IMR-90 (cell line): ENCODE data around the gene UTP4. TPM values are rescaled to one million over a fixed set of nuclear protein-coding genes. Genes with fewer than 3 reads are reported as not detected.

ENCODE experiments used
- ATAC-seq: fragments of 200-7000 bp; cut with Tn5 transposase; 2 replicates; pipeline ENCODE4 v1.9.1; 2020; ENCODE audit warnings: low read depth, mild to moderate bottlenecking, moderate library complexity
- BruUV-seq: library from RNA; stranded (reverse); fragments of 400-500 nt; replicated peaks from 2 replicates; lab custom pipeline; 2021; lab: Mats Ljungman, UMichigan
- CTCF ChIA-PET: fragments of 300-600 bp; formaldehyde crosslinking; extraction: SDS; loops from one replicate; lab custom pipeline; 2021; ENCODE audit warnings: antibody characterized with exemption; lab: Yijun Ruan, JAX
- POLR2A ChIA-PET: fragments of 300-600 bp; sonication (Branson Sonifier 250); formaldehyde crosslinking; loops from one replicate; lab custom pipeline; 2022; ENCODE audit warnings: antibody characterized with exemption; ENCODE audit not compliant: unreplicated experiment; lab: Charles Lee
- DNase-seq: peaks from one replicate; pipeline ENCODE4 v3.0.0; 2013
- H2AFZ ChIP-seq: replicated peaks from 2 replicates; pipeline ENCODE3; 2013; ENCODE audit warnings: low read length, mild to moderate bottlenecking; ENCODE audit not compliant: poor library complexity
- H2AK5ac ChIP-seq: 2 replicates; pipeline ENCODE4 v1.6.1; 2013; ENCODE audit warnings: low read depth, low read length, inconsistent platforms
- H2AK9ac ChIP-seq: replicated peaks from 2 replicates; pipeline ENCODE3; 2013; ENCODE audit warnings: mild to moderate bottlenecking, low read depth, low read length, moderate library complexity; ENCODE audit not compliant: poor library complexity
- H2BK120ac ChIP-seq: 2 replicates; pipeline ENCODE4 v1.6.1; 2013; ENCODE audit warnings: low read depth, low read length, inconsistent platforms
- H2BK15ac ChIP-seq: 3 replicates; pipeline ENCODE4 v1.6.1; 2013; ENCODE audit warnings: low read depth, low read length, inconsistent platforms
- H2BK20ac ChIP-seq: 2 replicates; pipeline ENCODE4 v1.6.1; 2013; ENCODE audit warnings: low read depth, mild to moderate bottlenecking, inconsistent platforms, low read length, moderate library complexity
- H2BK5ac ChIP-seq: 2 replicates; pipeline ENCODE4 v1.6.1; 2013; ENCODE audit warnings: mild to moderate bottlenecking, low read depth, low read length, inconsistent platforms; ENCODE audit not compliant: poor library complexity, severe bottlenecking
- H3K14ac ChIP-seq: replicated peaks from 2 replicates; pipeline ENCODE4 v1.6.1; 2013; ENCODE audit warnings: low read depth, low read length, inconsistent platforms
- H3K18ac ChIP-seq: 2 replicates; pipeline ENCODE4 v1.6.1; 2013; ENCODE audit warnings: low read depth, low read length, control low read depth
- H3K23ac ChIP-seq: 2 replicates; pipeline ENCODE4 v1.6.1; 2013; ENCODE audit warnings: low read depth, low read length, inconsistent platforms
- H3K27ac ChIP-seq: 2 replicates; pipeline ENCODE4 v1.5.1; 2013; ENCODE audit warnings: mild to moderate bottlenecking, control low read depth, low read length; ENCODE audit not compliant: insufficient read depth
- H3K27me3 ChIP-seq: 2 replicates; pipeline ENCODE4 v1.6.1; 2013; ENCODE audit warnings: low read length; ENCODE audit not compliant: control insufficient read depth, insufficient read depth
- H3K36me3 ChIP-seq: 2 replicates; pipeline ENCODE4 v1.6.1; 2013; ENCODE audit warnings: low read length, mixed read lengths; ENCODE audit not compliant: control insufficient read depth, insufficient read depth
- H3K4ac ChIP-seq: 2 replicates; pipeline ENCODE4 v1.6.1; 2013; ENCODE audit warnings: low read depth, low read length, inconsistent platforms
- H3K4me1 ChIP-seq: 2 replicates; pipeline ENCODE4 v1.6.1; 2013; ENCODE audit warnings: low read length, mixed read lengths; ENCODE audit not compliant: control insufficient read depth, insufficient read depth
- H3K4me2 ChIP-seq: 2 replicates; pipeline ENCODE4 v1.6.1; 2013; ENCODE audit warnings: low read depth, mild to moderate bottlenecking, control low read depth, low read length, moderate library complexity
- H3K4me3 ChIP-seq: 2 replicates; pipeline ENCODE4 v1.5.1; 2013; ENCODE audit warnings: low read depth, mild to moderate bottlenecking, control low read depth, low read length, moderate library complexity; ENCODE audit not compliant: insufficient read depth
- H3K56ac ChIP-seq: 2 replicates; pipeline ENCODE4 v1.6.1; 2013; ENCODE audit warnings: low read length, inconsistent platforms; ENCODE audit not compliant: insufficient read depth; ENCODE audit errors: extremely low read depth
- H3K79me1 ChIP-seq, 2 experiments: 2 replicates each; pipeline ENCODE4 v1.6.1; 2013; ENCODE audit warnings: low read length in 2 of 2, inconsistent platforms in 1 of 2, low read depth in 1 of 2
- H3K9ac ChIP-seq: 2 replicates; pipeline ENCODE4 v1.6.1; 2013; ENCODE audit warnings: low read depth, low read length, control low read depth
- H3K9me1 ChIP-seq: 2 replicates; pipeline ENCODE4 v1.6.1; 2013; ENCODE audit warnings: low read length, inconsistent platforms; ENCODE audit not compliant: insufficient read depth
- H3K9me3 ChIP-seq: 2 replicates; pipeline ENCODE4 v1.6.1; 2013; ENCODE audit warnings: low read length; ENCODE audit not compliant: control insufficient read depth, insufficient read depth
- H4K20me1 ChIP-seq: 2 replicates; pipeline ENCODE4 v1.6.1; 2013; ENCODE audit warnings: low read length, inconsistent platforms; ENCODE audit not compliant: insufficient read depth
- H4K5ac ChIP-seq: 2 replicates; pipeline ENCODE4 v1.6.1; 2013; ENCODE audit warnings: mild to moderate bottlenecking, low read depth, low read length, control low read depth
- H4K8ac ChIP-seq, 2 experiments: 2 replicates each; pipeline ENCODE4 v1.6.1; 2013; ENCODE audit warnings: low read depth in 2 of 2, low read length in 2 of 2, control low read depth in 1 of 2, inconsistent platforms in 1 of 2
- H4K91ac ChIP-seq: 2 replicates; pipeline ENCODE4 v1.6.1; 2013; ENCODE audit warnings: low read depth, low read length, inconsistent platforms; ENCODE audit not compliant: insufficient read depth
- CTCF ChIP-seq: conservative IDR thresholded peaks from 2 replicates; pipeline ENCODE4 v1.5.1; 2012; ENCODE audit warnings: mild to moderate bottlenecking, low read depth, low read length, improper control_type of control experiment
- MAZ ChIP-seq: IDR thresholded peaks from 2 replicates; pipeline ENCODE4 v1.6.1; 2012; ENCODE audit warnings: low read depth, mild to moderate bottlenecking, low read length, improper control_type of control experiment, moderate library complexity, borderline replicate concordance
- RAD21 ChIP-seq: IDR thresholded peaks from 2 replicates; pipeline ENCODE4 v1.6.1; 2012; ENCODE audit warnings: low read length, improper control_type of control experiment
- WGBS, 2 experiments: methylation state at CpG; one replicate each; pipeline versions ENCODE4 v1.1.5 to v1.1.7; 2013; ENCODE audit warnings: missing lambda C conversion rate in 2 of 2; ENCODE audit not compliant: insufficient read length in 1 of 2; ENCODE audit errors: extremely low coverage in 2 of 2; 5-methylcytosine and 5-hydroxymethylcytosine counted together
- dilution Hi-C: fragments of 300-500 bp; cut with HindIII; formaldehyde crosslinking; loops from one replicate; pipeline ENCODE4 v1.14.3; 2018; ENCODE audit warnings: low sequenced_read_pairs; ENCODE audit not compliant: unreplicated experiment
- in situ Hi-C: fragments of 300-500 bp; cut with MboI; formaldehyde crosslinking; loops from 3 replicates; pipeline ENCODE4 v1.14.3; 2019; ENCODE audit warnings: low sequenced_read_pairs, inconsistent platforms, mixed read lengths
- intact Hi-C: fragments of 100-400 bp; cut with micrococcal nuclease; formaldehyde crosslinking; loops from 2 replicates; pipeline ENCODE4 v1.10.0; 2022
- polyA plus RNA-seq, 3 experiments: library from polyadenylated mRNA; depleted of rRNA; stranded (reverse); fragments of >200 nt; gene quantifications; 2 replicates each; pipeline ENCODE4 v1.2.3, GENCODE V29; 2012; ENCODE audit warnings: low replicate concordance in 1 of 3
- total RNA-seq: library from RNA; depleted of rRNA; stranded (reverse); fragments of >200 nt; gene quantifications from 2 replicates; pipeline ENCODE4 v1.2.3, GENCODE V29; 2012

Gene UTP4
- total and polyA plus RNA-seq, 2 of the 4 experiments (the other 2 are of a cell fraction): 32.1 to 61.8 TPM

GRCh38 chr16:69182730-69183416, 50.4 kb downstream of the UTP4 start:
- peak overlapping the region; percentile 33 for H2AK9ac ChIP-seq
- H4K5ac ChIP-seq: no peak overlapping the region
- DNase-seq (no peak), ATAC-seq (no peak)
- no peak overlapping the region for H4K91ac ChIP-seq
- H2BK15ac ChIP-seq: peak overlapping the region; percentile 42; the same call in 1 of the 3 replicates
- peak overlapping the region; percentile 25; the same call in 1 of the 2 replicates for H2AK5ac ChIP-seq
- no peak overlapping the region for H3K23ac ChIP-seq
- peak overlapping the region in 1 of 2 experiments; percentile 7; a peak in 1 of 4 replicates for H4K8ac ChIP-seq
- no peaks in the 10 kb centered on the region for H3K9me3 ChIP-seq
- 85% methylated on average over 4 of the region's 10 CpGs; no CpG with 5 or more reads in 1 of the 2 experiments for WGBS, 2 experiments
- no peaks in the 10 kb centered on the region for H3K27me3 ChIP-seq
- peaks cover 12% of the 10 kb centered on the region for H3K4me1 ChIP-seq
- in situ Hi-C loops: no loop called here
- TF ChIP-seq CTCF: 0 out of 2 replicates have a peak, but pooled peaks have one; percentile 11
- no peak for TF ChIP-seq MAZ
- TF ChIP-seq RAD21: 0 out of 2 replicates have a peak, but pooled peaks have one; percentile 7
- peaks cover 9% of the 10 kb centered on the region for H3K9me1 ChIP-seq
- H2BK5ac ChIP-seq: no peak overlapping the region
- no peak overlapping the region for H3K27ac ChIP-seq
- H2BK120ac ChIP-seq: peak overlapping the region; percentile 33
- no peak overlapping the region for H3K4me2 ChIP-seq
- dilution Hi-C loops: no loop called here
- H3K36me3 ChIP-seq: peaks cover 1% of the 10 kb centered on the region; the same call in 1 of the 2 replicates
- intact Hi-C loops: no loop called here
- H3K79me1 ChIP-seq: peaks cover 0 to 16% of the 10 kb centered on the region in 2 experiments; a peak in 3 of 4 replicates
- H2AFZ ChIP-seq: no peak overlapping the region
- CTCF ChIA-PET: interaction anchor here (0.6 kb wide), 2 partner anchors 30 to 142 kb away, joined by 3 to 5 read pairs; no protein-coding TSS in a partner anchor
- H2BK20ac ChIP-seq: peak overlapping the region; percentile 22; the same call in 1 of the 2 replicates
- no peak overlapping the region for H3K18ac ChIP-seq
- no peak overlapping the region for H3K4me3 ChIP-seq
- no peak overlapping the region for H3K9ac ChIP-seq
- H3K14ac ChIP-seq: no peak overlapping the region
- POLR2A ChIA-PET: no interaction called here
- 0 out of 2 replicates have a peak, but pooled peaks cover under 1% of the 10 kb centered on the region for H4K20me1 ChIP-seq
- H3K56ac ChIP-seq: no peak overlapping the region
- no TSS peak for BruUV-seq
- H3K4ac ChIP-seq: peak overlapping the region; percentile 30; the same call in 1 of the 2 replicates
